ENCODE results near the gene TEX30.

TEX30 gene

GRCh38 chr13:102771298-102772041 is 2.1 kb downstream of the TEX30 start:
- Histone ChIP-seq H4K20me1 (ENCODE audit: insufficient read depth, low read length, poor library complexity, severe bottlenecking) (no peaks in the 10 kb centered on the region), H3F3A (ENCODE audit: low read depth) (peaks cover 7% of the 10 kb centered on the region), H3K79me2 (ENCODE audit: insufficient read depth, low read length) (peaks cover 36% of the 10 kb centered on the region), H2AFZ (ENCODE audit: low read length) (no peak overlapping the region), H3K9me3 (ENCODE audit: insufficient read depth, low read depth, low read length) (no peaks in the 10 kb centered on the region), H3K4me2 (ENCODE audit: low read depth, low read length, poor library complexity, severe bottlenecking) (peak overlapping the region; percentile 89), H3K4me3 (ENCODE audit: low read length, poor library complexity, severe bottlenecking) (peak overlapping the region; percentile 98), H3K4me1 (ENCODE audit: insufficient read depth, low read length, poor library complexity, severe bottlenecking) (peaks cover 27% of the 10 kb centered on the region), H3K27me3 (ENCODE audit: insufficient read depth, low read length, poor library complexity, severe bottlenecking) (no peaks in the 10 kb centered on the region), H3K9ac (ENCODE audit: low read depth, low read length, poor library complexity, severe bottlenecking) (peak overlapping the region; percentile 34), H3K9me2 (replicated peaks; ENCODE audit: low read depth, low read length) (no peaks in the 10 kb centered on the region), H3K36me3 (ENCODE audit: insufficient read depth, low read length) (no peaks in the 10 kb centered on the region)
- TF ChIP-seq EZH2phosphoT487 (IDR thresholded peaks at IDR 0.05; ENCODE audit: borderline replicate concordance) (no peak), CTCF (conservative IDR thresholded peaks at IDR 0.05; ENCODE audit: low read length) (no peak)

GRCh38 chr13:102770435-102770834 is 3.2 kb downstream of the TEX30 start:
- no peaks in the 10 kb centered on the region for H3K9me2 ChIP-seq (replicated peaks; ENCODE audit: low read depth, low read length)
- H3K4me2 ChIP-seq (ENCODE audit: low read depth, low read length, poor library complexity, severe bottlenecking), result peak overlapping the region; percentile 89
- H3K9ac ChIP-seq (ENCODE audit: low read depth, low read length, poor library complexity, severe bottlenecking), result no peak overlapping the region
- no peak overlapping the region for H2AFZ ChIP-seq (ENCODE audit: low read length)
- TF ChIP-seq EZH2phosphoT487 (IDR thresholded peaks at IDR 0.05; ENCODE audit: borderline replicate concordance), result no peak
- H3K79me2 ChIP-seq (ENCODE audit: insufficient read depth, low read length), result peaks cover 36% of the 10 kb centered on the region
- H3K4me1 ChIP-seq (ENCODE audit: insufficient read depth, low read length, poor library complexity, severe bottlenecking), result peaks cover 27% of the 10 kb centered on the region
- no peaks in the 10 kb centered on the region for H4K20me1 ChIP-seq (ENCODE audit: insufficient read depth, low read length, poor library complexity, severe bottlenecking)
- H3K36me3 ChIP-seq (ENCODE audit: insufficient read depth, low read length), result no peaks in the 10 kb centered on the region
- peaks cover 4% of the 10 kb centered on the region; the same call in 1 of the 2 replicates for H3F3A ChIP-seq (ENCODE audit: low read depth)
- no peak overlapping the region for H3K4me3 ChIP-seq (ENCODE audit: low read length, poor library complexity, severe bottlenecking)
- H3K9me3 ChIP-seq (ENCODE audit: insufficient read depth, low read depth, low read length), result no peaks in the 10 kb centered on the region
- no peaks in the 10 kb centered on the region for H3K27me3 ChIP-seq (ENCODE audit: insufficient read depth, low read length, poor library complexity, severe bottlenecking)

- Histone ChIP-seq H3K79me2 (ENCODE audit: insufficient read depth, low read length) (peaks cover 36% of the 10 kb centered on the region), H3K27me3 (ENCODE audit: insufficient read depth, low read length, poor library complexity, severe bottlenecking) (no peaks in the 10 kb centered on the region), H3K9me3 (ENCODE audit: insufficient read depth, low read depth, low read length) (no peaks in the 10 kb centered on the region), H3K36me3 (ENCODE audit: insufficient read depth, low read length) (no peaks in the 10 kb centered on the region), H3K4me3 (ENCODE audit: low read length, poor library complexity, severe bottlenecking) (no peak overlapping the region), H3F3A (ENCODE audit: low read depth) (peaks cover 4% of the 10 kb centered on the region; the same call in 1 of the 2 replicates), H2AFZ (ENCODE audit: low read length) (no peak overlapping the region), H3K4me2 (ENCODE audit: low read depth, low read length, poor library complexity, severe bottlenecking) (peak overlapping the region; percentile 0), H3K4me1 (ENCODE audit: insufficient read depth, low read length, poor library complexity, severe bottlenecking) (peaks cover 27% of the 10 kb centered on the region), H3K9ac (ENCODE audit: low read depth, low read length, poor library complexity, severe bottlenecking) (no peak overlapping the region), H4K20me1 (ENCODE audit: insufficient read depth, low read length, poor library complexity, severe bottlenecking) (no peaks in the 10 kb centered on the region), H3K9me2 (replicated peaks; ENCODE audit: low read depth, low read length) (no peaks in the 10 kb centered on the region)
- TF ChIP-seq EZH2phosphoT487 (IDR thresholded peaks at IDR 0.05; ENCODE audit: borderline replicate concordance), result no peak
- TF ChIP-seq CTCF (conservative IDR thresholded peaks at IDR 0.05; ENCODE audit: low read length), result peak; percentile 42
Measured at GRCh38 chr13:102769679-102770078, 3.9 kb downstream of the TEX30 start.

Measured in Loucy (cell line).